HCT116 (cell line): ENCODE measurements around the gene SEBOX. TPM values are rescaled to one million over a fixed set of nuclear protein-coding genes. Genes with fewer than 3 reads are reported as not detected.

Experiments used
- ATAC-seq: fragments of 200-7000 bp; cut with Tn5 transposase; 2 replicates; pipeline ENCODE4 v1.9.1; 2020; ENCODE audit warnings: mild to moderate bottlenecking, moderate library complexity
- BruUV-seq: library from RNA; stranded (reverse); fragments of 400-500 nt; replicated peaks from 2 replicates; lab custom pipeline; 2021; lab: Mats Ljungman, UMichigan
- CTCF ChIA-PET: fragments of 300-600 bp; sonication (Branson Sonifier 250); formaldehyde crosslinking; loops from one replicate; lab custom pipeline; 2021; ENCODE audit warnings: antibody characterized with exemption; lab: Charles Lee
- POLR2A ChIA-PET: fragments of 300-600, 350-600 bp; sonication (Branson Sonifier 250); formaldehyde crosslinking; loops from one replicate; lab custom pipeline; 2021; ENCODE audit warnings: antibody characterized with exemption; lab: Charles Lee
- RAD21 ChIA-PET, 2 experiments: fragments of 300-600 bp; sonication (Branson Sonifier 250); formaldehyde crosslinking; loops; one replicate each; lab custom pipeline; 2023; ENCODE audit warnings: low total read pairs in 2 of 2; ENCODE audit not compliant: uncharacterized antibody in 2 of 2, unreplicated experiment in 2 of 2, low non-redundant PET in 1 of 2; lab: Charles Lee
- DNase-seq: peaks from one replicate; pipeline ENCODE4 v3.0.0-alpha.2; 2010; ENCODE audit warnings: low read depth, low spot score
- H2AFZ ChIP-seq: fragments of 200-600 bp; shearing (Covaris generic), sonication (generic); 2 replicates; pipeline ENCODE4 v1.6.1; 2017; ENCODE audit warnings: low read depth, mixed run types, mixed read lengths, antibody characterized with exemption, low read length; ENCODE audit not compliant: poor library complexity, severe bottlenecking
- H3K27ac ChIP-seq: 2 replicates; pipeline ENCODE4 v1.5.1; 2012; ENCODE audit warnings: low read depth, low read length
- H3K27me3 ChIP-seq: fragments of 200-600 bp; sonication (generic); 2 replicates; pipeline ENCODE4 v1.6.1; 2016; ENCODE audit warnings: mixed run types, low read length, mixed read lengths; ENCODE audit not compliant: insufficient read depth
- H3K36me3 ChIP-seq, 2 experiments: fragments of 200-500 bp in 1 of 2; fragments of 200-600 bp in 1 of 2; sonication (Bioruptor generic) in 1 of 2; sonication (generic) in 1 of 2; 2 replicates each; pipeline versions ENCODE4 v1.5.1 to v1.6.1; 2014 to 2016; ENCODE audit warnings: low read length in 2 of 2, inconsistent platforms in 1 of 2, mixed read lengths in 1 of 2, mixed run types in 1 of 2; ENCODE audit not compliant: insufficient read depth in 2 of 2, control insufficient read depth in 1 of 2
- H3K4me1 ChIP-seq, 2 experiments: fragments of 200-600 bp in 1 of 2; sonication (generic) in 1 of 2; 2 replicates each; pipeline versions ENCODE4 v1.5.1 to v1.6.1; 2012 to 2017; ENCODE audit warnings: low read length in 2 of 2, inconsistent platforms in 1 of 2, mild to moderate bottlenecking in 1 of 2, mixed read lengths in 1 of 2, mixed run types in 1 of 2, moderate library complexity in 1 of 2; ENCODE audit not compliant: insufficient read depth in 2 of 2, control insufficient read depth in 1 of 2
- H3K4me2 ChIP-seq: fragments of 200-600 bp; sonication (generic); 2 replicates; pipeline ENCODE4 v1.6.1; 2017; ENCODE audit warnings: mixed run types, low read length, mixed read lengths
- H3K4me3 ChIP-seq, 2 experiments: fragments of 200-600 bp in 1 of 2; sonication (generic) in 1 of 2; replicated peaks in 1 of 2; 2 replicates each; pipeline ENCODE4 v1.5.1; 2011 to 2016; ENCODE audit warnings: low read length in 2 of 2, control low read depth in 1 of 2, low read depth in 1 of 2, mild to moderate bottlenecking in 1 of 2, mixed read lengths in 1 of 2, mixed run types in 1 of 2
- H3K79me2 ChIP-seq: fragments of 200-600 bp; sonication (generic); 2 replicates; pipeline ENCODE4 v1.6.1; 2017; ENCODE audit warnings: mild to moderate bottlenecking, mixed run types, low read length, moderate library complexity, mixed read lengths; ENCODE audit not compliant: insufficient read depth
- H3K9ac ChIP-seq: fragments of 200-600 bp; sonication (generic); 2 replicates; pipeline ENCODE4 v1.6.1; 2016; ENCODE audit warnings: low read length, mixed read lengths
- H3K9me2 ChIP-seq: fragments of 200-600 bp; sonication (generic), shearing (Covaris generic); 2 replicates; pipeline ENCODE4 v1.6.1; 2017; ENCODE audit warnings: mixed run types, mild to moderate bottlenecking, moderate library complexity; ENCODE audit not compliant: insufficient read depth
- H3K9me3 ChIP-seq, 2 experiments: fragments of 200-500 bp in 1 of 2; fragments of 200-600 bp in 1 of 2; sonication (Bioruptor generic) in 1 of 2; sonication (generic) in 1 of 2; 2 replicates each; pipeline ENCODE4 v1.6.1; 2014 to 2017; ENCODE audit warnings: low read length in 2 of 2, mixed read lengths in 2 of 2, inconsistent platforms in 1 of 2, low read depth in 1 of 2, mild to moderate bottlenecking in 1 of 2, mixed run types in 1 of 2, moderate library complexity in 1 of 2; ENCODE audit not compliant: control insufficient read depth in 1 of 2, insufficient read depth in 1 of 2
- H4K20me1 ChIP-seq: fragments of 200-600 bp; sonication (generic), shearing (Covaris generic); 2 replicates; pipeline ENCODE4 v1.6.1; 2017; ENCODE audit warnings: mixed run types, mild to moderate bottlenecking, moderate library complexity; ENCODE audit not compliant: insufficient read depth
- CBX3 ChIP-seq: IDR thresholded peaks from 2 replicates; pipeline ENCODE4 v1.6.1; 2012; ENCODE audit warnings: low read depth
- CEBPB ChIP-seq: IDR thresholded peaks from 2 replicates; pipeline ENCODE4 v1.6.1; 2012; ENCODE audit warnings: low read depth
- ELF1 ChIP-seq: IDR thresholded peaks from 2 replicates; pipeline ENCODE4 v1.6.1; 2012; ENCODE audit warnings: low read depth, borderline replicate concordance
- EZH2 ChIP-seq: fragments of 200-600 bp; sonication (generic); IDR thresholded peaks from 2 replicates; pipeline ENCODE4 v1.6.1; 2017; ENCODE audit warnings: antibody characterized with exemption, mixed run types
- FOSL1 ChIP-seq: IDR thresholded peaks from 2 replicates; pipeline ENCODE4 v1.6.1; 2012; ENCODE audit warnings: low read depth
- JUND ChIP-seq: IDR thresholded peaks from 2 replicates; pipeline ENCODE4 v1.6.1; 2012
- POLR2A ChIP-seq: IDR thresholded peaks from 2 replicates; pipeline ENCODE4 v1.7.0; 2011; ENCODE audit warnings: borderline replicate concordance; ENCODE audit not compliant: insufficient read depth, insufficient read length; ENCODE audit errors: extremely low read depth
- POLR2AphosphoS5 ChIP-seq: IDR thresholded peaks from 2 replicates; pipeline ENCODE4 v1.6.1; 2011; ENCODE audit warnings: mild to moderate bottlenecking, low read depth, low read length, moderate library complexity
- RAD21 ChIP-seq: IDR thresholded peaks from 2 replicates; pipeline ENCODE4 v1.6.1; 2012; ENCODE audit warnings: low read depth, mild to moderate bottlenecking
- SIN3A ChIP-seq: IDR thresholded peaks from 2 replicates; pipeline ENCODE4 v1.6.1; 2012; ENCODE audit warnings: low read depth
- SP1 ChIP-seq: IDR thresholded peaks from 2 replicates; pipeline ENCODE4 v1.6.1; 2012; ENCODE audit warnings: low read depth
- TCF7L2 ChIP-seq: IDR thresholded peaks from 2 replicates; pipeline ENCODE4 v1.7.0; 2011; ENCODE audit warnings: borderline replicate concordance, inconsistent platforms; ENCODE audit not compliant: insufficient read depth, insufficient read length; ENCODE audit errors: extremely low read depth
- YY1 ChIP-seq: IDR thresholded peaks from 2 replicates; pipeline ENCODE4 v1.6.1; 2011; ENCODE audit warnings: low read length, low read depth, moderate library complexity, mild to moderate bottlenecking; ENCODE audit not compliant: insufficient replicate concordance; ENCODE audit errors: extremely low read depth
- intact Hi-C: fragments of 100-400 bp; cut with micrococcal nuclease; formaldehyde crosslinking; loops from 2 replicates; pipeline ENCODE4 v1.10.0; 2022
- total RNA-seq: library from RNA; stranded (reverse); gene quantifications from one replicate; pipeline ENCODE4 v1.2.1, GENCODE V29; 2021; ENCODE audit not compliant: unreplicated experiment
- TF ChIP-seq, protein P1 (sequence below), 3 experiments: fragments of 200-600 bp in 1 of 3; sonication (generic) in 1 of 3; IDR thresholded peaks in 2 of 3; conservative IDR thresholded peaks in 1 of 3; 2 replicates each; pipeline ENCODE4 v1.5.1; 2012 to 2017; ENCODE audit warnings: low read depth in 2 of 3, low read length in 2 of 3, antibody characterized with exemption in 1 of 3, borderline replicate concordance in 1 of 3, control low read depth in 1 of 3, mild to moderate bottlenecking in 1 of 3, mixed read lengths in 1 of 3, mixed run types in 1 of 3, moderate library complexity in 1 of 3; ENCODE audit not compliant: insufficient read depth in 1 of 3
- TF ChIP-seq, protein P2 (sequence below): IDR thresholded peaks from 2 replicates; pipeline ENCODE4 v1.6.1; 2012
- TF ChIP-seq, protein P3 (sequence below): IDR thresholded peaks from 2 replicates; pipeline ENCODE4 v1.6.1; 2012
- TF ChIP-seq, protein P4 (sequence below): IDR thresholded peaks from 2 replicates; pipeline ENCODE4 v1.6.1; 2012; ENCODE audit warnings: low read depth

The SEBOX gene
- total RNA-seq, 1 experiment from 2014 or later, result not detected

DNA sequence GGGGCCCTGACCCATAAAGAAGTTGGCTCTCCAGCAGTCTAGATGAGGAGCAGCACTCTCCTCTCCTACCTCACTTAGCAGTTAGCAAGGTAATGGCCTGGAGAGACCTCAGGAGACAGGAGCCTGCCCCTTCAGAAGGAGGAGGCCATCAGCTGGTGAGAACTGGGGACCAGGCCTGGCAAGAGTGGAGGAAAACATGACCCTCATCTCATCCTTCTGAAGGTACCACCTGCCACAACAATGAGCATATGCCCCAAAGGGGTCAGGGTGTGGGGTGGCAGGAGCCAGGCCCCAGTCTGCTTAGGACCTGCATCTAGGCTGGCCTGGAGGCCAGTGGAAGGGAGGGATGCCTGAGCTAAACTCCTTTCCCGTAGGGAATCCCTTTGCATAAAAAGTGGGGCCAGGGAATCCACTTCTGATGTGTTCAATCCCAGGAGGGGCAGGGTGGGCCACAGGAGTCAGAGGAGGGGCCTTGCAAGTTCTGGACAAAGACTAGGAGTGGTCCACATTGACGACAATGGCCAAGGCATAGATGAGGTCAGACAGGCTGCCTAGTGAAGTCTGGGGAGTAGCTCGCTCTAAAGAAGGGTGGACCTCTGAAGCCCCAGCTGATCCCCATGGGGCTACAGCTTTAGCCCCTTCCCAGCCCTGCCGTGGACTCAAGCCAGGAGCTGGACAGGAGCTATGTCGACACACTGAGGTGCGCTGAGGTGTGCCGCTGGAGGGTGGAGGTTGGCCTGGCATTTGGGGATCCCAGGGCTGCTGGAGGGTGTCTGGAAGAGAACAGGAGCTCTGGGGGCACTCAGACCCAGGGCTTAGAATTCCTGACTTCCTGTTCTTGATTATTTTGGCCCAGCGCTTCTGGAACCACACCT is 986 bp downstream of the SEBOX start (continued):
- TF ChIP-seq ELF1, result no peak

DNA sequence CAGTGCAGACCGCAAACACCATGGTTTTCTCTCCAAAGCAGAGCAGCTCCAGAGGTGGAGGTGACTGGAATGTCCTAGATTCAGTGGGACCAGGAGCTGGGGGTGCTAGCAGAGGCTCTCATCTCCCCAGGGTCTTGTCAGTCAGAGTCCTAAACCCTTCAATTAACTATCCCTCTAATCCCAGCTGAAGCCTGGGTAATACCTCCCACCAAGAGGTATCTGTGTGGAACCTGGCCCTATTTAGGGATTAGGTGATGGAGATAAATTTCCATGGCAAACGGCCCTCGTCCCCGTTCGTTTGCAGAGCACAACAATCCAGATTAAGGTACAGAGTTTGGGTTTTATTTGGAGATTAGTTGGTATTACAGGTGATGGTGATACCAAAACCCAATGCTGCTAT is 1.8 kb downstream of the SEBOX start:
- H3K4me1 ChIP-seq, result peaks cover 7 to 9% of the 10 kb centered on the region in 2 experiments; a peak in 2 of 4 replicates
- H3K4me2 ChIP-seq, result no peak overlapping the region
- ATAC-seq (no peak), DNase-seq (no peak)
- CTCF ChIA-PET, result no interaction called here
- no peak overlapping the region for H2AFZ ChIP-seq
- intact Hi-C loops, result no loop called here
- peaks cover 11% of the 10 kb centered on the region for H3K79me2 ChIP-seq
- no peak overlapping the region for H3K27ac ChIP-seq
- H3K9me3 ChIP-seq, result no peaks in the 10 kb centered on the region
- no peak overlapping the region for H3K9ac ChIP-seq
- no peaks in the 10 kb centered on the region for H3K27me3 ChIP-seq
- no TSS peak for BruUV-seq
- no peaks in the 10 kb centered on the region for H4K20me1 ChIP-seq
- RAD21 ChIA-PET, result no interaction called here
- H3K9me2 ChIP-seq, result no peaks in the 10 kb centered on the region
- H3K36me3 ChIP-seq, result peaks cover 15 to 20% of the 10 kb centered on the region in 2 experiments; a peak in 3 of 4 replicates
- POLR2A ChIA-PET, result no interaction called here
- TF ChIP-seq JUND (no peak), SP1 (no peak), EZH2 (no peak), CEBPB (no peak), CBX3 (no peak), TCF7L2 (no peak), RAD21 (no peak), ELF1 (no peak), POLR2AphosphoS5 (no peak), POLR2A (no peak), FOSL1 (no peak), SIN3A (no peak), YY1 (no peak)
- TF ChIP-seq, protein P1, sequence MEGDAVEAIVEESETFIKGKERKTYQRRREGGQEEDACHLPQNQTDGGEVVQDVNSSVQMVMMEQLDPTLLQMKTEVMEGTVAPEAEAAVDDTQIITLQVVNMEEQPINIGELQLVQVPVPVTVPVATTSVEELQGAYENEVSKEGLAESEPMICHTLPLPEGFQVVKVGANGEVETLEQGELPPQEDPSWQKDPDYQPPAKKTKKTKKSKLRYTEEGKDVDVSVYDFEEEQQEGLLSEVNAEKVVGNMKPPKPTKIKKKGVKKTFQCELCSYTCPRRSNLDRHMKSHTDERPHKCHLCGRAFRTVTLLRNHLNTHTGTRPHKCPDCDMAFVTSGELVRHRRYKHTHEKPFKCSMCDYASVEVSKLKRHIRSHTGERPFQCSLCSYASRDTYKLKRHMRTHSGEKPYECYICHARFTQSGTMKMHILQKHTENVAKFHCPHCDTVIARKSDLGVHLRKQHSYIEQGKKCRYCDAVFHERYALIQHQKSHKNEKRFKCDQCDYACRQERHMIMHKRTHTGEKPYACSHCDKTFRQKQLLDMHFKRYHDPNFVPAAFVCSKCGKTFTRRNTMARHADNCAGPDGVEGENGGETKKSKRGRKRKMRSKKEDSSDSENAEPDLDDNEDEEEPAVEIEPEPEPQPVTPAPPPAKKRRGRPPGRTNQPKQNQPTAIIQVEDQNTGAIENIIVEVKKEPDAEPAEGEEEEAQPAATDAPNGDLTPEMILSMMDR (IDR thresholded peaks at IDR 0.05 in 2 of 3, conservative IDR thresholded peaks at IDR 0.05 in 1 of 3; ENCODE audit: borderline replicate concordance in 1 of 3, insufficient read depth in 1 of 3, low read depth in 2 of 3, low read length in 2 of 3), result no peak
- TF ChIP-seq, protein P2, sequence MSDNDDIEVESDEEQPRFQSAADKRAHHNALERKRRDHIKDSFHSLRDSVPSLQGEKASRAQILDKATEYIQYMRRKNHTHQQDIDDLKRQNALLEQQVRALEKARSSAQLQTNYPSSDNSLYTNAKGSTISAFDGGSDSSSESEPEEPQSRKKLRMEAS, result no peak
- TF ChIP-seq, protein P3, sequence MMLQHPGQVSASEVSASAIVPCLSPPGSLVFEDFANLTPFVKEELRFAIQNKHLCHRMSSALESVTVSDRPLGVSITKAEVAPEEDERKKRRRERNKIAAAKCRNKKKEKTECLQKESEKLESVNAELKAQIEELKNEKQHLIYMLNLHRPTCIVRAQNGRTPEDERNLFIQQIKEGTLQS, result no peak
- TF ChIP-seq, protein P4, sequence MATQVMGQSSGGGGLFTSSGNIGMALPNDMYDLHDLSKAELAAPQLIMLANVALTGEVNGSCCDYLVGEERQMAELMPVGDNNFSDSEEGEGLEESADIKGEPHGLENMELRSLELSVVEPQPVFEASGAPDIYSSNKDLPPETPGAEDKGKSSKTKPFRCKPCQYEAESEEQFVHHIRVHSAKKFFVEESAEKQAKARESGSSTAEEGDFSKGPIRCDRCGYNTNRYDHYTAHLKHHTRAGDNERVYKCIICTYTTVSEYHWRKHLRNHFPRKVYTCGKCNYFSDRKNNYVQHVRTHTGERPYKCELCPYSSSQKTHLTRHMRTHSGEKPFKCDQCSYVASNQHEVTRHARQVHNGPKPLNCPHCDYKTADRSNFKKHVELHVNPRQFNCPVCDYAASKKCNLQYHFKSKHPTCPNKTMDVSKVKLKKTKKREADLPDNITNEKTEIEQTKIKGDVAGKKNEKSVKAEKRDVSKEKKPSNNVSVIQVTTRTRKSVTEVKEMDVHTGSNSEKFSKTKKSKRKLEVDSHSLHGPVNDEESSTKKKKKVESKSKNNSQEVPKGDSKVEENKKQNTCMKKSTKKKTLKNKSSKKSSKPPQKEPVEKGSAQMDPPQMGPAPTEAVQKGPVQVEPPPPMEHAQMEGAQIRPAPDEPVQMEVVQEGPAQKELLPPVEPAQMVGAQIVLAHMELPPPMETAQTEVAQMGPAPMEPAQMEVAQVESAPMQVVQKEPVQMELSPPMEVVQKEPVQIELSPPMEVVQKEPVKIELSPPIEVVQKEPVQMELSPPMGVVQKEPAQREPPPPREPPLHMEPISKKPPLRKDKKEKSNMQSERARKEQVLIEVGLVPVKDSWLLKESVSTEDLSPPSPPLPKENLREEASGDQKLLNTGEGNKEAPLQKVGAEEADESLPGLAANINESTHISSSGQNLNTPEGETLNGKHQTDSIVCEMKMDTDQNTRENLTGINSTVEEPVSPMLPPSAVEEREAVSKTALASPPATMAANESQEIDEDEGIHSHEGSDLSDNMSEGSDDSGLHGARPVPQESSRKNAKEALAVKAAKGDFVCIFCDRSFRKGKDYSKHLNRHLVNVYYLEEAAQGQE, result no peak
- no peak overlapping the region for H3K4me3 ChIP-seq
